Effector memory CD4-positive, alpha-beta T cell (primary cell): ENCODE measurements around the gene DGKD.

ENCODE experiments used
- DNase-seq, 3 donors: peaks; one replicate each; pipeline ENCODE4 v3.0.0-alpha.2; 2020
- H3K27ac ChIP-seq: 2 replicates; pipeline ENCODE4 v1.7.0; 2013; ENCODE audit warnings: mild to moderate bottlenecking, low read length, moderate library complexity; ENCODE audit not compliant: insufficient read depth, poor library complexity, severe bottlenecking
- H3K27me3 ChIP-seq: replicated peaks from 2 replicates; pipeline ENCODE4 v1.7.0; 2013; ENCODE audit warnings: mild to moderate bottlenecking, low read length; ENCODE audit not compliant: insufficient read depth, control insufficient read depth, poor library complexity, severe bottlenecking
- H3K36me3 ChIP-seq: 2 replicates; pipeline ENCODE4 v1.7.0; 2013; ENCODE audit warnings: mild to moderate bottlenecking, low read length, moderate library complexity; ENCODE audit not compliant: control insufficient read depth, insufficient read depth
- H3K4me1 ChIP-seq: 2 replicates; pipeline ENCODE4 v1.7.0; 2013; ENCODE audit warnings: low read length, mild to moderate bottlenecking; ENCODE audit not compliant: control insufficient read depth, insufficient read depth, poor library complexity, severe bottlenecking
- H3K4me3 ChIP-seq: 2 replicates; pipeline ENCODE4 v1.7.0; 2013; ENCODE audit warnings: low read length, low read depth, mild to moderate bottlenecking; ENCODE audit not compliant: insufficient read depth, poor library complexity, severe bottlenecking
- H3K9me3 ChIP-seq: 2 replicates; pipeline ENCODE4 v1.7.0; 2013; ENCODE audit warnings: mild to moderate bottlenecking, low read length, moderate library complexity; ENCODE audit not compliant: control insufficient read depth

DGKD gene

DNA sequence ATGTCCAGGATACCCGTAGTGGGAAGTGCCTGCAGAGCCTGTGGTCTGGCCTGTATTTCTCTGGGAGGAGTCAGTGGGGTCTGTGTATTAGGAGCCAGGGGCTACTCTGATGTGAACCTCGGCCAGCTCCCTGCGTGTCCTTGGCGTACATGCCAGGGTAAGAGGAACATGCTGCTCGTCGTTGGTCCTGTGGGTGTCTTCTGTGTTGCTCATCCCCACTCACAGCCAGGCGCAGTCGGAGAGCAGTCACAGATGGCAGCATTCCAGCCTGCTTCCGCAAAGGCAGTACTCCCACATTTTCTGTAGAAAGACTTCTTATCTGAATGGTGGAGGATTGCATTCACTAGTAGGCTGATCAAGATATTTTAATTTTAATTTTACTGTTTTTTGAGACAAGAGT lies 84.9 kb downstream of the DGKD start:
- H3K27me3 ChIP-seq = no peaks in the 10 kb centered on the region
- H3K4me3 ChIP-seq = no peak overlapping the region
- no peak for DNase-seq
- no peak overlapping the region for H3K27ac ChIP-seq
- peaks cover 3% of the 10 kb centered on the region for H3K4me1 ChIP-seq
- H3K9me3 ChIP-seq = no peaks in the 10 kb centered on the region
- H3K36me3 ChIP-seq = peaks cover 63% of the 10 kb centered on the region

DNA sequence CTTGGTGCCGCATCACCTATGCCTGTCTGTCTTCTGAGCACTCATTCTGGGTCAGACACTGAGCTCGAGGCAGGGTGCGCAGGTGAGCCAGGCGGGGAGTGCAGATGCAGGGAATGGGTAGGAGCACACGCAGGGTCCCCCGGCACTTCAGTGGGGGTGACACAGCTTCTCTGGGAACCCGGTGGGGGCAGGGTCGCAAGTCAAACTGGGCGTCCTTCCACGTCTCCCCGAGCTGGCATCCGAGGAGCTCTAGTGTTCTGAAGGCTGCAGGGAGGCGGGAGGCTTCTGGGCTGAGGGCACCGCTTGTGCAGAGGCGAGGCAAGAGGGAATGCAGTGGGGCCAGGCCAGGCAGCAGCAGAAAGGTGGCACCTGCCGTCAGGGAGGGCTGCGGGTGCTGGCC lies 86.0 kb downstream of the DGKD start:
- H3K36me3 ChIP-seq = peaks cover 65% of the 10 kb centered on the region
- peaks cover 3% of the 10 kb centered on the region for H3K4me1 ChIP-seq

DNA sequence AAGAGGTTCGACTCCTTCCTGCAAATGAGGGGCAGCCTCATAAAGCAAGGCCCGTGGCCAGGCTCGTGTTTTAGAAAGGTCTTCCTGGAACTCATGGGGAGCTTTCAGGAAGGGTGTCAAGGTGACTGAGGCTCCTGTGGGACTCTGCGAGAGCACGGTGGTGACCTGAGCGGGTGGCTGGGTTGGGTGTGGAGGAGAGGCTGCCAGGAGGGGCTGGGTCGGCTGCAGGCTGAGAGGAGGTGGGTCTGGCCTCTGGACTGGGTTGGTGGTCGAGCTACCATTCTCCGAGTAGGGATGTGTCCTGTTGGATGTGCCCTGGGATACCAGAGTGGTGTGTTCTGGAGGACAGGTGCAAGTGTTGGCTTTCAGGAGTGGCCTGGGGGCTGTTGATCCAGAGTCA lies 86.4 kb downstream of the DGKD start:
- Histone ChIP-seq H3K36me3 (peaks cover 65% of the 10 kb centered on the region), H3K27me3 (no peaks in the 10 kb centered on the region), H3K27ac (no peak overlapping the region), H3K4me3 (no peak overlapping the region), H3K9me3 (no peaks in the 10 kb centered on the region), H3K4me1 (peaks cover 3% of the 10 kb centered on the region)
- DNase-seq = no peak

More for the DNA sequence above, 86.0 kb downstream of the DGKD start:
- no peak overlapping the region for H3K4me3 ChIP-seq
- no peak overlapping the region for H3K27ac ChIP-seq
- H3K9me3 ChIP-seq = no peaks in the 10 kb centered on the region
- no peak for DNase-seq
- no peaks in the 10 kb centered on the region for H3K27me3 ChIP-seq

DNA sequence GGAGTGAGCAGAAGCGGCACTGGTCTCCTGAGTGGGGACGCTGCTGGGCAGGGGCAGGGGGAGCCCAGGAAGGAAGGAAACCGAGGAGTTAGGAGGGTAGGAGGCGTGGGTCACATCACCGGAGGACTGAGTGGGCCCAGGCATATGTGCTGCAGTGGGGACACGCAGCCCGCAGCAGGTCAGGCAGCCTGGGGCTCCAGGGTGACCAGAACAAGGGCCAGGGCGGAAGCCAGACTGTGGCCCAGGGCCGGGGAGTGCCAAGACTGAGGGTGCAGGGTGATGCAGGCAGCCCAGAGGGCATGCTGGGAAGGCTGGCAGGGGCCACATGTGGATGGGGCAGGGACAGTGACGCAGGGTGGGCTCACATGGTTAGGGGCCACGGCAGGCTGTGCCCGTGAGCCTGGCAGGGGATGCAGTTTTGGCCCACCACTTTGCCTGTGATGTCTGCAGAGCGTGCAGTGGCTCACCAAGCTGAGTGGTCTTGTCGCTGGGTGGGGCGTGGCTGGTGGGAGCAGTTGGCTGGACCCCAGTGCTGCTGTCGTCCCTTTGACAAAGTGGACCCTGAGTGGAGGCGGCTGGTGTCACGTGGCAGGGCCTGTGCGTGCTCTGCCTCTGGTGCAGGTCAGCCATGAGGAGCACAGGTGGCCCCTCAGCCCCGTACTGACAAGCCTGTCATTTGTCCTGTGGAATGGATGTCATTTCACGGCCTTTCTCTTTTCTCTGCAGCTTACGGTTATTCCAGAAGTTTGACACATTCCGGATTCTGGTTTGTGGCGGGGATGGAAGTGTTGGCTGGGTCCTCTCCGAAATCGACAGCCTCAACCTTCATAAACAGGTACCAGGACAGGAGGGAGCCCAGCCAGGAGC lies 87.1 kb downstream of the DGKD start:
- no peaks in the 10 kb centered on the region for H3K9me3 ChIP-seq
- peaks cover 65% of the 10 kb centered on the region for H3K36me3 ChIP-seq
- peaks cover 3% of the 10 kb centered on the region for H3K4me1 ChIP-seq
- no peaks in the 10 kb centered on the region for H3K27me3 ChIP-seq
- no peak overlapping the region for H3K4me3 ChIP-seq
- no peak overlapping the region for H3K27ac ChIP-seq
- DNase-seq = no peak

DNA sequence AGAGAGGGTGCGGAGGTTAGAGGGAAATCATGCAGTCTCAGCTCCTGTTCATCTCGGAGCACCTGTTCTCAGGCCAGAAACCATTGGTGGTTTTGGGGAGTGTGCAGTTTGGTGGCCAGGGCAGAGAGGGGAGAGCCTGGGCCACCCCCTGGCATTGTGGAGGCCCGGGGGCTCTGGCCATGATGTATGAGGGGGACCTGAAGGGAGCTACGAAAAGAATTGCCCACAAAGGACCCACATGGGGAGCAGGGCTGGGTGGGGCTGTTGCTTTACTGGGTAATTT lies 87.7 kb downstream of the DGKD start:
- peaks cover 65% of the 10 kb centered on the region for H3K36me3 ChIP-seq
- H3K4me3 ChIP-seq = no peak overlapping the region
- no peaks in the 10 kb centered on the region for H3K27me3 ChIP-seq
- DNase-seq = no peak
- no peaks in the 10 kb centered on the region for H3K9me3 ChIP-seq
- peaks cover 3% of the 10 kb centered on the region for H3K4me1 ChIP-seq
- no peak overlapping the region for H3K27ac ChIP-seq

DNA sequence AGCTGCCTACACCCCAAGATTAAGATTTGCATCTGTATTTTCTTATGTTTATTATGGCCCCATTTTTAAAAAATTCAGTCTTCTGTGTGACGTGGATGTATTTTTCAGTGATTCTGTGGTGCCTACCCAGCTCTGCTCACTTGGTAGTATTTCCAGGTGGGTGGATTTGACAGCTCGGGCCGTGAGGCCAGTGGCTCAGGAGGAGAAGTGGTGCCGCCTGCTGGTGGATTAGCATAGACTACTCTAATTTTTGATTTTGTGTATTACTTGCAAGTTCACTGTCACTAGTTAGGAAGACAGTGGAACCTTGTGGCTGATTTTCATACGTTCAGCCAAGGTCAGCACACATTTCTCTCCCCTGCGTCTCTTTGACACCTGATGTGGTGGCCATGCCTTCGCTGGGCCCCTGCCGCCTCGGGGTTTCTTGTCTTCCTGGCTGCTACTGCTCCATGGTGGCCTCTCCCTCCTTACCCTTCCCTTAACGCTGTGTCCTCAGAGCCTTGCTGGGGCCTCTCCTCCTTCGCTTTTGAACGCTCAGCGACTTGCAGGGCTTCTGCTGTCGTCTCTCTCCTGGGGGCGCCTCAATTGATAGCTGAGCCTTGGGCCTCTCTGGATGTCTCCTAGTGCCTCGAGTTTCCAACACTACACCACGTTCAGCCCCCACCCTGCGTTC lies 89.4 kb downstream of the DGKD start:
- peaks cover 66% of the 10 kb centered on the region for H3K36me3 ChIP-seq
- H3K27ac ChIP-seq = no peak overlapping the region
- no peak overlapping the region for H3K4me3 ChIP-seq

DNA sequence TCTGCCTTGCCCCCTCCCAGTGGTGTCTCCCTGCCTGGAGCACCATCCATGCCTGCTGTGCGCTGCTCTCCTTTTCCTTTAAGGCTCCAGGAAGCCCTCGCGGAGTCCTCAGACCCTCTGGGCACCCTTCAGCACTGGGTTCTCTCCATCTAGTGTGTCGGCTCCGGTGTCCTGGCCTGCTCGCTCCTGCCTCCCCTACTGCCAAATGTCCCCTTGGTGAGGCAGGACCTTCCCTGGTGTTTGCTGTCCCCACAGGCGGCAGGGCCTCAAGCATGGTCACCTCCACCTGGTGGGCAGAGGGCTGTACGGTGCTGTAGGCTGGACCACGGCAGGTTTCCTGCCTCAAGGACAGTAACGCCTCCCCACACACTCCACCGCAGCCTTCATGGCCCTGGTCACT lies 90.2 kb downstream of the DGKD start:
- no peak overlapping the region for H3K27ac ChIP-seq

More for the DNA sequence above, 89.4 kb downstream of the DGKD start:
- DNase-seq = peak; percentile 55 to 66 (median 59)
- H3K9me3 ChIP-seq = no peaks in the 10 kb centered on the region
- peaks cover 3% of the 10 kb centered on the region for H3K4me1 ChIP-seq
- no peaks in the 10 kb centered on the region for H3K27me3 ChIP-seq

DNA sequence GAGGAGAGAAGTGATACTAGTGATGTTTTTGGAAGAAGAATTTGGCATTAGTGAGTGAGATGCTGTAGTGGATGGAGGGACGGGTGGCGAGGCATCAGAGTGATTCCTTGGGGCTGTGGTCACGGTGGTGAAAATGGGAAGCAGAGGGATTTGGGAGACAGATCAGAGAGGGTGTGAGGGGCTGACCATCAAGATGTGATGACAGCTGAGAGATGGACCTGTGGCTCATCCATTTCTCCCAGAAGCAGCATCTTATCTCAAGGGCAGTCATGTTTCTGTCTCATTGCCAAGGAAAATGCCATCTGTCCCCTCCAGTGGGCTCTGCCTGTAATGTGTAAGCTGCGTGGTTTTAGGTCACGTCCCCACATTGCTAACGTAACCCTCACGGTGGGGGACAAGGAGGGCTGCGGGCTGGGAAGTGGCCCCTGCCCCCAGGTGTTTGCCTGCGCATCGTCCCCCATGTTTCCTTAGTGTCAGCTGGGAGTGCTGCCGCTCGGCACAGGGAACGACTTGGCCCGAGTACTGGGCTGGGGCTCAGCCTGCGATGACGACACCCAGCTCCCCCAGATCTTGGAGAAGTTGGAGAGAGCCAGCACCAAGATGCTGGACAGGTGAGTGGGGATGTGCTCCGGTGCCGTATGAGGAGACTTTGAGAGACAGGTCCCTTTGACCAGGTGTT lies 91.0 kb downstream of the DGKD start:
- Histone ChIP-seq H3K4me1 (peaks cover 3% of the 10 kb centered on the region), H3K27me3 (no peaks in the 10 kb centered on the region), H3K4me3 (no peak overlapping the region), H3K9me3 (no peaks in the 10 kb centered on the region), H3K27ac (no peak overlapping the region), H3K36me3 (peaks cover 71% of the 10 kb centered on the region)
- DNase-seq = no peak

More for the DNA sequence above, 90.2 kb downstream of the DGKD start:
- H3K27me3 ChIP-seq = no peaks in the 10 kb centered on the region
- no peaks in the 10 kb centered on the region for H3K9me3 ChIP-seq
- peaks cover 66% of the 10 kb centered on the region for H3K36me3 ChIP-seq
- H3K4me3 ChIP-seq = no peak overlapping the region
- peaks cover 3% of the 10 kb centered on the region for H3K4me1 ChIP-seq
- DNase-seq = no peak

DNA sequence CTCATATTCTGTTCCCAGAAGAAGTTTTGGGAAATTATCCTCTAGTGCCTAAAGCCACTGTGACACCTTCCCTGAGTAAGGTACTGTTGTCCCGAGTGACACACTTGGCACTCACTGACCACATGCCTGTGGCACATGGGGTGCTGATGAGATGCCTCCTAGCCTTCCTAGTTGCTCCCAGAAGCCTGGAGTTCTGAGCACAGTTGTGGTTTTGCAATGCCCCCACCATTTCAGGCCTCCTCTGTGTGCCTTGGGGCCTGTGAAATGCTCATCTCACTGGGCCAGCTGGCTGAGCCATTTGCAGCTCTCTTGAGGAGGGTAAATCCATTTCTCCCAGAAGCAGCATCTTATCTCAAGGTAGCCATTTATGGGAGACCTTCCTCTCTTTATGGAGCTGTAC lies 91.8 kb downstream of the DGKD start:
- H3K4me1 ChIP-seq = peaks cover 3% of the 10 kb centered on the region
- DNase-seq = no peak
- H3K27ac ChIP-seq = no peak overlapping the region
- no peaks in the 10 kb centered on the region for H3K9me3 ChIP-seq
- peaks cover 79% of the 10 kb centered on the region for H3K36me3 ChIP-seq
- no peak overlapping the region for H3K4me3 ChIP-seq
- no peaks in the 10 kb centered on the region for H3K27me3 ChIP-seq
